Neuronal stem cell (in vitro differentiated cells): ENCODE results near the gene GABRP.
"Not testable (repeated sequence)": the region's sequence is repeated elsewhere in the genome, so short reads cannot be mapped to it uniquely, and the experiment has no call there.

Source experiments
- DNase-seq: peaks from one replicate; pipeline ENCODE4 v3.0.0-alpha.2; 2013; ENCODE audit warnings: low spot score
- H2AFZ ChIP-seq: one replicate; pipeline ENCODE4 v1.6.1; 2013; ENCODE audit warnings: mild to moderate bottlenecking, low read length, inconsistent platforms
- H2AK5ac ChIP-seq: 2 replicates; pipeline ENCODE4 v1.6.1; 2013; ENCODE audit warnings: low read depth, mild to moderate bottlenecking, inconsistent platforms, low read length, moderate library complexity, mixed read lengths
- H2BK120ac ChIP-seq: 2 replicates; pipeline ENCODE4 v1.6.1; 2013; ENCODE audit warnings: low read depth, mild to moderate bottlenecking, inconsistent platforms, low read length, moderate library complexity, mixed read lengths
- H2BK12ac ChIP-seq: one replicate; pipeline ENCODE4 v1.6.1; 2013; ENCODE audit warnings: low read length, inconsistent platforms
- H2BK15ac ChIP-seq: 2 replicates; pipeline ENCODE4 v1.6.1; 2013; ENCODE audit warnings: mild to moderate bottlenecking, low read length, inconsistent platforms, mixed read lengths
- H2BK5ac ChIP-seq: one replicate; pipeline ENCODE4 v1.6.1; 2013; ENCODE audit warnings: inconsistent platforms, mild to moderate bottlenecking, low read length, moderate library complexity
- H3K14ac ChIP-seq: one replicate; pipeline ENCODE4 v1.6.1; 2013; ENCODE audit warnings: low read length, inconsistent platforms
- H3K18ac ChIP-seq: 2 replicates; pipeline ENCODE4 v1.6.1; 2013; ENCODE audit warnings: low read length, inconsistent platforms
- H3K23ac ChIP-seq: 2 replicates; pipeline ENCODE4 v1.6.1; 2013; ENCODE audit warnings: low read depth, mild to moderate bottlenecking, mixed read lengths, low read length, inconsistent platforms; ENCODE audit not compliant: poor library complexity
- H3K27ac ChIP-seq: replicated peaks from 3 replicates; pipeline ENCODE4 v1.5.1; 2013; ENCODE audit warnings: low read length, inconsistent platforms
- H3K27me3 ChIP-seq, 3 experiments: 2 replicates each; pipeline ENCODE4 v1.6.1; 2013; ENCODE audit warnings: low read length in 3 of 3, mild to moderate bottlenecking in 2 of 3, inconsistent platforms in 1 of 3, low read depth in 1 of 3, mixed read lengths in 1 of 3, moderate library complexity in 1 of 3; ENCODE audit not compliant: control insufficient read depth in 3 of 3, insufficient read depth in 3 of 3
- H3K36me3 ChIP-seq, 2 donors: replicated peaks in 1 of 2; 2 replicates each; pipeline ENCODE4 v1.6.1; 2013; ENCODE audit warnings: low read length in 2 of 2; ENCODE audit not compliant: control insufficient read depth in 2 of 2, insufficient read depth in 2 of 2
- H3K4ac ChIP-seq: 2 replicates; pipeline ENCODE4 v1.6.1; 2013; ENCODE audit warnings: inconsistent platforms, mild to moderate bottlenecking, low read length, moderate library complexity
- H3K4me1 ChIP-seq, 2 donors: 1 replicate in 1 of 2; 2 replicates in 1 of 2; pipeline ENCODE4 v1.6.1; 2013; ENCODE audit warnings: low read length in 2 of 2, low read depth in 1 of 2; ENCODE audit not compliant: control insufficient read depth in 2 of 2, insufficient read depth in 1 of 2
- H3K4me2 ChIP-seq: one replicate; pipeline ENCODE4 v1.6.1; 2013; ENCODE audit warnings: mild to moderate bottlenecking, low read length, inconsistent platforms; ENCODE audit not compliant: insufficient read depth, poor library complexity, severe bottlenecking
- H3K4me3 ChIP-seq, 2 donors: 2 replicates each; pipeline ENCODE4 v1.5.1; 2013; ENCODE audit warnings: low read length in 2 of 2, mild to moderate bottlenecking in 2 of 2, inconsistent platforms in 1 of 2, moderate library complexity in 1 of 2
- H3K79me1 ChIP-seq: one replicate; pipeline ENCODE4 v1.6.1; 2013; ENCODE audit warnings: low read depth, mild to moderate bottlenecking, inconsistent platforms, low read length, moderate library complexity
- H3K9ac ChIP-seq: one replicate; pipeline ENCODE4 v1.6.1; 2013; ENCODE audit warnings: mild to moderate bottlenecking, low read depth, low read length, inconsistent platforms; ENCODE audit not compliant: poor library complexity
- H3K9me3 ChIP-seq, 2 donors: replicated peaks in 1 of 2; 2 replicates each; pipeline versions ENCODE3 to v1.6.1; 2013; ENCODE audit warnings: low read length in 2 of 2, mild to moderate bottlenecking in 2 of 2, inconsistent platforms in 1 of 2, low read depth in 1 of 2, mixed read lengths in 1 of 2, moderate library complexity in 1 of 2; ENCODE audit not compliant: control insufficient read depth in 2 of 2, insufficient read depth in 1 of 2
- H4K8ac ChIP-seq: one replicate; pipeline ENCODE4 v1.6.1; 2013; ENCODE audit warnings: low read depth, mild to moderate bottlenecking, inconsistent platforms, low read length, moderate library complexity
- H4K91ac ChIP-seq: one replicate; pipeline ENCODE4 v1.6.1; 2013; ENCODE audit warnings: low read length, low read depth, mild to moderate bottlenecking, inconsistent platforms; ENCODE audit not compliant: poor library complexity
- WGBS, 2 donors: extraction: QIAGEN DNeasy Blood & Tissue Kit; methylation state at CpG; one replicate each; pipeline ENCODE4 v1.1.7; 2013; ENCODE audit warnings: missing lambda C conversion rate in 2 of 2, mixed read lengths in 1 of 2; ENCODE audit not compliant: insufficient read length in 2 of 2, insufficient replicate concordance in 1 of 2; ENCODE audit errors: extremely low coverage in 2 of 2; 5-methylcytosine and 5-hydroxymethylcytosine counted together

Gene GABRP

DNA sequence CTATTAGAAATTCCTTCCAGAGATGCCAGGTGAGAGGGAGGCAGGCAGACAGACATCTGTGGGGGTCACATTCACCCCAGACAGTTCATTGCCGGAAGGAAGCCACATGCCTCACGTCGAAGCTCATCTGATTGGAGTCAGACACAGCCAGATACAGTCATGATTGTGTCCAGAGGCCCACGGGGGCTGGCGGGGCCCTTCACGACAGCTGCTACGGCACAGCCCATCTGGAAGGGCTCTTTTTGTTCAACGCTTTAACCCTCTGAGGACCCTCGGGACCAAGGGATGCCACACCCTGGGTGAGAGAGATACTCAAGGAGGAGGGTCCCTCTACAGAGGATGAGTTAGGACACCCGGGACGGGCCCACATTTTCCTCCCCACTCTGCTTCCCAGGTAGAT is 31.9 kb upstream of the GABRP start:
- H2BK5ac ChIP-seq: no peak overlapping the region
- H2AK5ac ChIP-seq: no peak overlapping the region
- H3K4me3 ChIP-seq: no peak overlapping the region
- H3K9me3 ChIP-seq: peaks cover 0 to 2% of the 10 kb centered on the region in 2 donors
- no peak overlapping the region for H3K9ac ChIP-seq
- H3K18ac ChIP-seq: no peak overlapping the region
- no peak overlapping the region for H2BK12ac ChIP-seq
- no peak overlapping the region for H2BK120ac ChIP-seq
- WGBS, 2 donors: no CpG with 5 or more reads among the region's 11 CpGs
- no peak overlapping the region for H3K23ac ChIP-seq
- H3K36me3 ChIP-seq: no peaks in the 10 kb centered on the region
- H3K4ac ChIP-seq: no peak overlapping the region
- no peak overlapping the region for H3K4me2 ChIP-seq
- peaks cover 1 to 14% of the 10 kb centered on the region in 2 donors for H3K4me1 ChIP-seq
- H3K27me3 ChIP-seq: peaks cover 0 to 6% (median 0%) of the 10 kb centered on the region in 3 experiments
- H3K79me1 ChIP-seq: no peaks in the 10 kb centered on the region
- H2BK15ac ChIP-seq: no peak overlapping the region
- H3K27ac ChIP-seq: no peak overlapping the region
- DNase-seq: no peak
- no peak overlapping the region for H4K8ac ChIP-seq
- H4K91ac ChIP-seq: no peak overlapping the region
- peak overlapping the region; percentile 32 for H3K14ac ChIP-seq
- no peak overlapping the region for H2AFZ ChIP-seq

DNA sequence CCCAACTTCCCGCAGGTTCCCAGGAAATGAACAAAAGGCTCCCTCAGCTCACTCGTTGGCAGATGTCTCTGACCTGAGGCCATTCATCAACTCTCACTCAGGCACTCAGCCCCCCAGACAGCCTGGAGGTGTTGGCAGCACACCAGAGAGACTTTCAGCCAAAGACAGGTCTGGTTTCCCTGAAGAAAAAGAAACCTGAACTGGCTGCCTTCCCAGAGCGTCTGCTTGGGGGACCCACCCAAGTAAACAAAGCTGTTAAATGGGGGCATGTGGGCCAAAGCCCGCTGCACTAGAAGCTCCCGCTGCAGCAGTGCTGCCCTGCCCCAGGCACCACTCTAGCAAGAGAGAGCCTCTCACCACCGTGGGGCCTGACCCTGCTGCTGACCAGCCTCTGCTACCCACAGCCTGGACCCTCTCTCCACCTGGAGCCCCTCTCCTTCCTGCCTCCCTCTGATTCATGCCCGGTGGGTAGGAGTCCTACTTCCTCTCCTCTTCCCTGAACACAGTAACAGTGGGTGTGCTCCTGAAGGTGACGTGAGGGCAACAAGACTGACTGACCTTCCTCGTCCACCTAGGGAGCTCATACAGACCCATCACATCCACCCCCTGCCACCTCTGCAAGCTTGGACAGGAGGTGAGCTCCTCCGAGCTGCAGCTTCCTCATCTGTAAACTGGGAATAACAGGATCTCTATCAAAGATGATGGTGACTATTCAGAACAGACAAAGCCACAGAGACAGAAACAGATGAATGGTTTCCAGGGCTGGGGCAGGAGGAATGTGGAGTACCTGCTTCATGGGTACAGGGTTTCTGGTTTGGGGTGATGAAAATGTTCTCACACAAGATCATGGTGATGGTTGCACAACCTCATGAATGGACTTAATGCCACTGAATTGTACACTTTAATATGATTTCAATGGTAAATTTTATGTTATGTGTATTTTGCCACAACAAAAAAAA is 31.0 kb upstream of the GABRP start:
- no peak for DNase-seq
- Histone ChIP-seq H2BK120ac (no peak overlapping the region), H2BK5ac (peak overlapping the region; percentile 26), H3K27me3 (peaks cover 0 to 6% (median 0%) of the 10 kb centered on the region in 3 experiments), H3K36me3 (no peaks in the 10 kb centered on the region), H4K8ac (no peak overlapping the region), H3K4me3 (no peak overlapping the region), H3K4ac (no peak overlapping the region), H3K4me2 (no peak overlapping the region), H3K79me1 (no peaks in the 10 kb centered on the region), H4K91ac (no peak overlapping the region), H3K9ac (no peak overlapping the region), H3K4me1 (peaks cover 0 to 12% of the 10 kb centered on the region in 2 donors), H3K9me3 (peaks cover 0 to 2% of the 10 kb centered on the region in 2 donors), H3K14ac (peak overlapping the region; percentile 10), H3K18ac (peak overlapping the region; percentile 73), H2BK12ac (peak overlapping the region; percentile 66), H3K23ac (no peak overlapping the region), H2BK15ac (no peak overlapping the region), H3K27ac (no peak overlapping the region), H2AK5ac (peak overlapping the region; percentile 40), H2AFZ (no peak overlapping the region)
- WGBS, 2 donors: no CpG with 5 or more reads among the region's 10 CpGs

- H3K79me1 ChIP-seq: no peaks in the 10 kb centered on the region
- no peak for DNase-seq
- no peak overlapping the region for H3K4me2 ChIP-seq
- no peak overlapping the region for H2BK15ac ChIP-seq
- H3K27ac ChIP-seq: no peak overlapping the region
- H2BK120ac ChIP-seq: no peak overlapping the region
- no peaks in the 10 kb centered on the region for H3K36me3 ChIP-seq
- no peak overlapping the region for H3K4ac ChIP-seq
- H3K9me3 ChIP-seq: peaks cover 0 to 2% of the 10 kb centered on the region in 2 donors
- no peak overlapping the region for H2AK5ac ChIP-seq
- no peak overlapping the region for H2BK12ac ChIP-seq
- H3K18ac ChIP-seq: no peak overlapping the region
- peaks cover 0 to 6% (median 0%) of the 10 kb centered on the region in 3 experiments for H3K27me3 ChIP-seq
- H2AFZ ChIP-seq: no peak overlapping the region
- H3K4me1 ChIP-seq: peaks cover 0 to 12% of the 10 kb centered on the region in 2 donors
- no peak overlapping the region for H2BK5ac ChIP-seq
- H4K8ac ChIP-seq: no peak overlapping the region
- no peak overlapping the region for H3K14ac ChIP-seq
- no peak overlapping the region for H3K9ac ChIP-seq
- no peak overlapping the region for H4K91ac ChIP-seq
- H3K23ac ChIP-seq: no peak overlapping the region
- no peak overlapping the region for H3K4me3 ChIP-seq
These were observed 30.2 kb upstream of the GABRP start for GRCh38 chr5:170753311-170753710.

DNA sequence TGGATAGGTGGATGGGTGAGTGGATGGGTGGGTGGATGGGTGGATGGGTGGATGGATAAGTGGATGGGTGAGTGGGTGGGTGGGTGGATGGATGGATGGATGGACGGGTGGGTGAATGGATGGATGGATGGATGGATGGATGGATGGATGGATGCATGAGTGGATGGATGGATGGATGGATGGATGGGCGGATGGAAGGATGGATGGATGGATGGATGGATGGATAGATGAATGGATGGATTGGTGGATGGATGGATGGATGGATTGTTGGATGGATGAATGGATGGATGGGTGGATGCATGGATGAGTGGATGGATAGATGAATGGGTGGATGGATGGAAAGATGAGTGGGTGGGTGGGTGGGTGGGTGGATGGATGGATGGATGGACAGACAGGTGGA is 29.0 kb upstream of the GABRP start:
- H4K91ac ChIP-seq, H3K4me3 ChIP-seq, H3K14ac ChIP-seq, H2AK5ac ChIP-seq, H2BK5ac ChIP-seq, H3K9ac ChIP-seq, H4K8ac ChIP-seq, H2BK12ac ChIP-seq, H2BK120ac ChIP-seq, H3K4me1 ChIP-seq, H2AFZ ChIP-seq, H3K27ac ChIP-seq, DNase-seq, H3K4me2 ChIP-seq, H3K27me3 ChIP-seq, H3K36me3 ChIP-seq, H3K18ac ChIP-seq, H2BK15ac ChIP-seq, H3K79me1 ChIP-seq, H3K9me3 ChIP-seq, H3K4ac ChIP-seq, H3K23ac ChIP-seq: not testable (repeated sequence)
- no CpG with 5 or more reads among the region's 2 CpGs for WGBS, 2 donors
